Endothelial cell of coronary artery (primary cell): Measurements from ENCODE around the gene MEG3. TPM values are rescaled to one million over a fixed set of nuclear protein-coding genes. Genes with fewer than 3 reads are reported as not detected.

Source experiments
- total RNA-seq: library from RNA; depleted of rRNA; stranded (reverse); fragments of >200 nt; gene quantifications from 2 replicates; pipeline ENCODE4 v1.2.3, GENCODE V29; 2014

MEG3 gene
- total RNA-seq, result 12.6 and 72.9 TPM in 2 replicates

GRCh38 chr14:100825713-100826331, at the start of gene MEG3:
Gene MEG3 (plus strand): TSS chr14:100826118.

GRCh38 chr14:100903672-100904185, 77.8 kb downstream of the MEG3 start, which contains the start of gene RTL1:
Gene RTL1 (minus strand): TSS chr14:100903722. CDS start chr14:100884788, 18,934 bp downstream.

Other genes with a start within 250 kb of the MEG3 start
- under 0.01 TPM in 1 of 2 replicates, not detected in the other for gene BEGAIN, start 238.7 kb upstream of the MEG3 start, total RNA-seq
- not detected in 2 replicates for gene DLK1, start 99.2 kb upstream of the MEG3 start, total RNA-seq
- gene RTL1, start 77.6 kb downstream of the MEG3 start, total RNA-seq, result not detected in 2 replicates